D721Med (cell line): ENCODE measurements around the gene GLT8D2.

Experiments used
- DNase-seq: peaks from one replicate; pipeline ENCODE4 v3.0.0; 2011; ENCODE audit warnings: low spot score; ENCODE audit not compliant: insufficient read length
- FAIRE-seq: peaks from 2 replicates; lab custom pipeline; 2011; peaks lifted over from hg19 to GRCh38; lab: Jason Lieb, UNC
- TF ChIP-seq, protein P1 (sequence below): IDR thresholded peaks from 2 replicates; pipeline ENCODE4 v1.5.1; 2012; ENCODE audit warnings: mild to moderate bottlenecking, control low read depth; ENCODE audit not compliant: insufficient read depth; ENCODE audit errors: missing control alignments

GLT8D2 gene

DNA sequence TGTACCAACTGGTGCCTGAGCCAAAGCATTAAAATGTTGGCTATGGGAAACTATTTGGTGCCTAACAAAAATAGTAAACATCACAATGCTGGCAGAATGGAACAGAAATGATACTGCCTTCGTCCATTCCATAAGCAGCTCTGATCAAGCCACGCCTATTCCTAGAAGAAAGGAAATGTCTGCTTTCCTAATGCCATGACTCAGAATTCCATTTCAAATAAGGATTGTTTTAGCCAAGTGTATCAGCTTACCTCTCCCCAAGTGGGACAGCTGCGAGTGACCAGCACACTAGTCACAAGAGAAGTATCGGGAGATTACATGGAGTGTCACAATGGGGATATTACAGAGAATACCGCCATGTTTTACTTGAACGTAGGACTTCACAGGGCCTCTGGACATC is 38.7 kb downstream of the GLT8D2 start:
- DNase-seq: no peak
- FAIRE-seq: no peak
- TF ChIP-seq, protein P1, sequence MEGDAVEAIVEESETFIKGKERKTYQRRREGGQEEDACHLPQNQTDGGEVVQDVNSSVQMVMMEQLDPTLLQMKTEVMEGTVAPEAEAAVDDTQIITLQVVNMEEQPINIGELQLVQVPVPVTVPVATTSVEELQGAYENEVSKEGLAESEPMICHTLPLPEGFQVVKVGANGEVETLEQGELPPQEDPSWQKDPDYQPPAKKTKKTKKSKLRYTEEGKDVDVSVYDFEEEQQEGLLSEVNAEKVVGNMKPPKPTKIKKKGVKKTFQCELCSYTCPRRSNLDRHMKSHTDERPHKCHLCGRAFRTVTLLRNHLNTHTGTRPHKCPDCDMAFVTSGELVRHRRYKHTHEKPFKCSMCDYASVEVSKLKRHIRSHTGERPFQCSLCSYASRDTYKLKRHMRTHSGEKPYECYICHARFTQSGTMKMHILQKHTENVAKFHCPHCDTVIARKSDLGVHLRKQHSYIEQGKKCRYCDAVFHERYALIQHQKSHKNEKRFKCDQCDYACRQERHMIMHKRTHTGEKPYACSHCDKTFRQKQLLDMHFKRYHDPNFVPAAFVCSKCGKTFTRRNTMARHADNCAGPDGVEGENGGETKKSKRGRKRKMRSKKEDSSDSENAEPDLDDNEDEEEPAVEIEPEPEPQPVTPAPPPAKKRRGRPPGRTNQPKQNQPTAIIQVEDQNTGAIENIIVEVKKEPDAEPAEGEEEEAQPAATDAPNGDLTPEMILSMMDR: no peak

DNA sequence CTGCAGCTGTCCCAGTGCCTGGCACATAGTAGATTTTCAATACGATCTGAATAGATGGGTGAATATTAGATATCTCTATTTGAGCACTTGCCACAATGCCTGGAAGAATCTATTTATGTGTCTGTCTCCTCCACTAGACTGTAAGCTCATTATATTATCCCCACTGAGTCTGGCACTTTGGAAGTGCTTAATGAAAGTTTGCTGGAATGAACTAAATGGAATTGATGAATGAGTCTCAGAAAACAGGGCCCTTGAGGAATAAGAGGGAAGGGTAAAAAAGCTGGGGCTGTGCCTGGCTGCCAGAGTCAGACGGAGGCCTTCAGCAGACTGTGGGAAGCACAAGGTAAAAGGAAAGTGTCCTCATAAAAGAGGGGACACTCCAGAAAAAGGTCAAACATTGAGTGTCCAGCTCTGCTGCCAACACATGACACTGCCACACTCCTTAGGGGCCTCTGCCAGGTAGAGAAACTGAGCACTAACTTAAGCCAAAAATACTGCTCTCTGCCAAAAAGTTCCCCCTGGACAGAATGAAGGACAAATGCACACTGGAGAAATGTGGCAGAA is 39.3 kb downstream of the GLT8D2 start:
- TF ChIP-seq, protein P1: no peak
- FAIRE-seq (no peak), DNase-seq (no peak)

DNA sequence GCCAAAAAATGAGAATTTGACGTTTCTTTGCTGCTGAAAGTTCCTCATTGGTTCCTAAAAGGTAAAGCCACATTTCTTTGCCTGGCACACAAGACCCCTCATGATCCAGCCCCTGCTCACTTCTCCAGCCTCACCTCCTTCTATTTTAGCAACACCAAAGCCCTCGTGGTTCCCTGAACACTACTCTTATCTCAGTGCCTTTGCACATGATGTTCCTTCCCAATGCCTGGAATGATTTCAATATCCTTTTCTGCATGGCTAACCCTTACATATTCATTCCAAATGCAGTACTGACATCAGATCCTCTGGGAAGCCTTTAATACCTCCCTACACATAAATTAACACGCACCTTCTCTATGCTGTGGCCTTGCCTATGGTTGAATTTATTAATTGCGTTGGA is 39.9 kb downstream of the GLT8D2 start:
- TF ChIP-seq, protein P1: no peak
- no peak for FAIRE-seq
- no peak for DNase-seq

DNA sequence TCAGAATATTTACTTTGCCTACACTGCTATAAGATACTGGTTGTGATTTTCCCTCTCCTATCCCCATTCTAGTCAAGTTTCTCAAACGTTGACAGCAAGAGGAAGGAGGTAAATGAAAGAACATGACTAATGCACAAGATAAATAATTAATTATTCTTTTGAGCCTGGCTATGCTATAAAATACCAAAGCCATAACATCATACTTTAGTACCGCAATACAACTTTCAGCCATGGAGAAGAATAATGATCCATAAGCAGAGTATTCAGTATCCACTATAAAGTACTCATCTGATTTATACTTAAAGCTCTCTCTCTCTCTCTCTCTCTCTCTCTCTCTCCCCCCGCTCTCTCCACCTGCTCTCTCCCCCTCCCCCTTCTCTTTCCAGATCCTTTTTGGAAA is 43.1 kb downstream of the GLT8D2 start:
- DNase-seq (no peak), FAIRE-seq (no peak)
- TF ChIP-seq, protein P1: no peak

DNA sequence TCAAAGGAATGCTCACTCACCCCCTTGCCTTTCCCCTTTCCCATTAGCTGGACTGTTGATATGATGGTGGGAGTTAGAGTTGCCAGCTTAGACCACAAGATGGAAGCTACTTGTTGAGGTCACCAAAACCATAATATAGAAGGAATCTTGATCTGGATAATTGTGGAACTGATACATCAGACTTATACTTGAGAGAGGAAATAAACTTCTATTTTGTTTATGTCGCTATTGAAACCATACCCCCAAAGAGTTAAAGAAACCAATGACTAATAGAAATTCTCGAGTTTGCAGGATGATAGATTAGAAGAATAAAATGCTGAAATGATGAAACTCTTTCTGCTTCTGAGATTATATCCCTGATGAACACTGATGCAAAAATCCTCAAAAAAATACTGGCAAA is 46.4 kb downstream of the GLT8D2 start:
- DNase-seq: no peak
- TF ChIP-seq, protein P1: no peak
- no peak for FAIRE-seq

DNA sequence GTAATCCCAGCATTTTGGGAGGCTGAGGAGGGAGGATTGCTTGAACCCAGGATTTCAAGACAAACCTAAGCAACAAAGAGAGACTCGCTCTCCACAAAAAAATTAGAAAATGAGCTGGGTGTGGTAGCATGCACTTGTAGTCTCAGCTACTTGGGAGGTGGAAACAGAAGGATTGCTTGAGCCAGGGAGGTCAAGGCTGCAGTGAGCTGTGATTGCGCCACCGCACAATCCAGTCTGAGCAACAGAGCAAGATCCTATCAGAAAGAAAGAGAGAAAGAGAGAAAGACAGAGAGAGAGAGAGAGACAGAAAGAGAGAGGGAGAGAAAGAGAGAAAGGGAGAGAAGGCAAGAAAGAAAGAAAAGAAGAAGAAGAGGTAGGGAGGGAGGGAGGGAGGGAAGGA is 47.3 kb downstream of the GLT8D2 start:
- DNase-seq (no peak), FAIRE-seq (no peak)
- TF ChIP-seq, protein P1: no peak

DNA sequence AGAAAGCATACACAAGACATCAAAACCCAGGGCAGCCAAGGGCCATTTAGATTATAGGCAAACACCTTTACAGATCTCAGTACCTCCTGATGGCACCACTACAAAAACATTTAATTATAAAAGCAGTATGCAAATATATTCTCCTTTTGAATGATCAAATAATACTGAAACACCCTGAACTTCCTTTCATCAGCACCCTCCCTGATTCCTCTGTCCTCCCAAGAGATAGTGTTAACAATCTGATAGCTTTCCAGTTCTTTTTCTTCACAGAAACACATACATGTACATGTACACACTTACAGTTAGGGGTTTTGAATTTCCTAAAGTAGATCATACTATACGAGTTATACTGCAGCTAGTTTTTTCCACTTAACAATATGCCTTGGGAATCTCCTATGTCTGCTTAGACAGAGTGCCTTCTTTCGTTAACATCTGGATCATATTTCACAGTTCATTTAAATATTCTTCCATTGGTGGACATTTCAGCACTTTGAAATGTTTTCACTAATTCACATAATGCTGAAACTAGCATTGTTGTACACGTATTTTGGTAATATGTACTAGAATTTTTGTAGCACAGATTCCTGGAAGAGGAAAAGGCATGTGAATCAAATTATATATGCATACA is 49.1 kb downstream of the GLT8D2 start:
- TF ChIP-seq, protein P1: no peak
- no peak for FAIRE-seq

More for the DNA sequence above, 49.1 kb downstream of the GLT8D2 start:
- DNase-seq: no peak
